Measurements from ENCODE around the gene ADAM12. TPM values are rescaled to one million over a fixed set of nuclear protein-coding genes. Genes with fewer than 3 reads are reported as not detected.
"Not testable (repeated sequence)": the region's sequence is repeated elsewhere in the genome, so short reads cannot be mapped to it uniquely, and the experiment has no call there.

ADAM12 gene
- total and polyA plus RNA-seq, 2 donors (not counting 3 experiments of a cell fraction or from before 2014, with no cell fraction given), result 0.22 to 0.33 TPM

DNA sequence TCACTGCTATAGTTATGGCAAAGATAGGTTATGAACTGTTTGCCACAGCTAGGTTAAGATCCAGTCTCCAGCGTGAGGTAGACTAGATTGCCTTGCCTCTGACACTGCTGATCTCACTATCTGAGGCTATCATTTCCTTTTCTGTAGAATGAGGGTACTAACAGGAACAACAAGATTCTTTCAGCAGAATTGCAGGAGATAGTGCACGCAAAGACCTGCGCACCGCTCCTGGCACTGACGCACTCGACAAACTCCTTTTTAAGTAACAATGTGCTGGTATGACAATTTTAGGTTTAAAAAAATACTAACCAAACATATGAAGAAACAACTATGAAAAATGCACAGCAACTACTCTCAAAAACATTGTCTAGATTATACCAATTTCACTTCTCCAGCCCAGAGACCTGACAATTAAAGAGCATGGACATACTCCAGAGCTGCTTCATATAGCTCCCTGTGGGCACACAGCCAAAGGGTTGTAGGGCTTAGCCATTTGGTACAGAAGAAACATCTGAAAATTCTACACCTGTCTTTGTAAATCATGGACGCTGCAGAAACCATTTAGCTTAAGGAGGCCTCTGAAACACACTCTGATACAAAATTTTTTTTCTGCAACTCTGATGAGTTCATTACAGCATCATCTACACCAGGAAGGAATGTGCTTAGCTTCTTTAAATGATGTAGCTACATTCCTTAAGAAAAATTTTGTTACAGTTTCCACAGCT is 7.8 kb downstream of the ADAM12 start:
- dilution Hi-C loops (cut with MboI; ENCODE audit: extremely low pct_ligation_motif_present, low sequenced_read_pairs), result no loop called here
- no peak for TF ChIP-seq FOS (IDR thresholded peaks at IDR 0.05; ENCODE audit: borderline replicate concordance, insufficient read depth, low read length)
- no peak for TF ChIP-seq MAX (IDR thresholded peaks at IDR 0.05; ENCODE audit: insufficient read depth, insufficient read length)

GRCh38 chr10:126379166-126379565 is 9.1 kb downstream of the ADAM12 start:
- H3K4me1 ChIP-seq (ENCODE audit: control insufficient read depth, extremely low read depth, insufficient read depth, low read length); H3K9me1 ChIP-seq (replicated peaks; ENCODE audit: control insufficient read depth, extremely low read depth, insufficient read depth, low read length); H3K9me3 ChIP-seq (replicated peaks; ENCODE audit: control insufficient read depth, insufficient read depth, low read length); H3K36me3 ChIP-seq (ENCODE audit: control insufficient read depth in 2 of 2, extremely low read depth in 1 of 2, insufficient read depth in 2 of 2, low read length in 2 of 2); H3K4me2 ChIP-seq (ENCODE audit: insufficient read depth, low read length); CTCF ChIA-PET; H3K27me3 ChIP-seq (ENCODE audit: control insufficient read depth in 2 of 2, insufficient read depth in 2 of 2, low read length in 2 of 2); DNase-seq (ENCODE audit: low read depth, low spot score); dilution Hi-C loops (cut with MboI; ENCODE audit: extremely low pct_ligation_motif_present, low sequenced_read_pairs); H3K4me3 ChIP-seq (replicated peaks in 1 of 3; ENCODE audit: insufficient read depth in 1 of 3, low read depth in 1 of 3, low read length in 3 of 3); H3K9ac ChIP-seq (replicated peaks; ENCODE audit: extremely low read depth, insufficient read depth, low read length); H3K27ac ChIP-seq (ENCODE audit: insufficient read depth, low read depth, low read length); H3K79me2 ChIP-seq (ENCODE audit: control insufficient read depth, insufficient read depth, low read length); H4K20me1 ChIP-seq (replicated peaks; ENCODE audit: control insufficient read depth, extremely low read depth, insufficient read depth, low read length); BruUV-seq (replicated peaks); H2AFZ ChIP-seq (ENCODE audit: low read depth, low read length); intact Hi-C loops (cut with micrococcal nuclease); POLR2A ChIA-PET; FAIRE-seq: not testable (repeated sequence)

More for the DNA sequence above, 7.8 kb downstream of the ADAM12 start:
- Histone ChIP-seq H3K4me3 (replicated peaks in 1 of 3; ENCODE audit: insufficient read depth in 1 of 3, low read depth in 1 of 3, low read length in 3 of 3) (no peak overlapping the region), H3K9me3 (replicated peaks; ENCODE audit: control insufficient read depth, insufficient read depth, low read length) (no peaks in the 10 kb centered on the region), H3K9ac (replicated peaks; ENCODE audit: extremely low read depth, insufficient read depth, low read length) (no peak overlapping the region), H3K4me2 (ENCODE audit: insufficient read depth, low read length) (no peak overlapping the region), H3K27me3 (ENCODE audit: control insufficient read depth in 2 of 2, insufficient read depth in 2 of 2, low read length in 2 of 2) (no peaks in the 10 kb centered on the region), H3K27ac (ENCODE audit: insufficient read depth, low read depth, low read length) (no peak overlapping the region), H3K9me1 (replicated peaks; ENCODE audit: control insufficient read depth, extremely low read depth, insufficient read depth, low read length) (no peaks in the 10 kb centered on the region), H3K79me2 (ENCODE audit: control insufficient read depth, insufficient read depth, low read length) (no peaks in the 10 kb centered on the region), H3K4me1 (ENCODE audit: control insufficient read depth, extremely low read depth, insufficient read depth, low read length) (no peaks in the 10 kb centered on the region), H2AFZ (ENCODE audit: low read depth, low read length) (no peak overlapping the region), H3K36me3 (ENCODE audit: control insufficient read depth in 2 of 2, extremely low read depth in 1 of 2, insufficient read depth in 2 of 2, low read length in 2 of 2) (no peaks in the 10 kb centered on the region), H4K20me1 (replicated peaks; ENCODE audit: control insufficient read depth, extremely low read depth, insufficient read depth, low read length) (no peaks in the 10 kb centered on the region)
- intact Hi-C loops (cut with micrococcal nuclease), result loop anchor here (10.0 kb wide), 2 partner anchors 286 to 636 kb away; no protein-coding TSS in a partner anchor
- FAIRE-seq, result no peak
- CTCF ChIA-PET, result no interaction called here
- BruUV-seq (replicated peaks), result no TSS peak
- DNase-seq (ENCODE audit: low read depth, low spot score), result no peak
- POLR2A ChIA-PET, result no interaction called here
